B cell (primary cell): Measurements from ENCODE around the gene TXNRD1. TPM values are rescaled to one million over a fixed set of nuclear protein-coding genes. Genes with fewer than 3 reads are reported as not detected.

Experiments used
- ATAC-seq: fragments of 200-7000 bp; cut with Tn5 transposase; one replicate; pipeline ENCODE4 v1.10.0; 2021; ENCODE audit warnings: low read depth, mild to moderate bottlenecking, moderate number of reproducible peaks, moderate library complexity
- CTCF ChIA-PET: fragments of 350-600 bp; sonication (Branson Sonifier 250); formaldehyde crosslinking; loops from one replicate; lab custom pipeline; 2021; ENCODE audit warnings: antibody characterized with exemption, inconsistent platforms; lab: Charles Lee
- POLR2A ChIA-PET: fragments of 350-600 bp; sonication (Branson Sonifier 250); formaldehyde crosslinking; loops from one replicate; lab custom pipeline; 2021; ENCODE audit warnings: antibody characterized with exemption; lab: Charles Lee
- DNase-seq: peaks from one replicate; pipeline ENCODE4 v3.0.0; 2013
- H2AFZ ChIP-seq: 2 replicates; pipeline ENCODE4 v1.6.1; 2012; ENCODE audit warnings: mild to moderate bottlenecking, low read depth, low read length; ENCODE audit not compliant: insufficient read depth, poor library complexity, severe bottlenecking
- H3K27ac ChIP-seq, 2 donors: 1 replicate in 1 of 2; 2 replicates in 1 of 2; pipeline ENCODE4 v1.5.1; 2012 to 2013; ENCODE audit warnings: low read length in 2 of 2, mild to moderate bottlenecking in 2 of 2, moderate library complexity in 1 of 2
- H3K27me3 ChIP-seq, 4 experiments: fragments of 200-600 bp in 1 of 4; sonication (generic) in 1 of 4; replicated peaks in 1 of 4; 1 replicate in 2 of 4; 2 replicates in 2 of 4; pipeline versions ENCODE4 v1.6.1 to v1.7.0; 2013 to 2016; ENCODE audit warnings: low read length in 3 of 4, mild to moderate bottlenecking in 2 of 4, mixed read lengths in 1 of 4, moderate library complexity in 1 of 4; ENCODE audit not compliant: insufficient read depth in 4 of 4, control insufficient read depth in 3 of 4; ENCODE audit errors: control extremely low read depth in 1 of 4
- H3K36me3 ChIP-seq, 2 experiments: replicated peaks in 1 of 2; 1 replicate in 1 of 2; 2 replicates in 1 of 2; pipeline versions ENCODE4 v1.6.1 to v1.7.1; 2013; ENCODE audit warnings: low read length in 1 of 2; ENCODE audit not compliant: insufficient read depth in 2 of 2, control insufficient read depth in 1 of 2; ENCODE audit errors: control extremely low read depth in 1 of 2, extremely low read depth in 1 of 2
- H3K4me1 ChIP-seq, 2 donors: fragments of 200-600 bp in 1 of 2; sonication (generic) in 1 of 2; 1 replicate in 1 of 2; 2 replicates in 1 of 2; pipeline versions ENCODE4 v1.5.1 to v1.6.1; 2013 to 2017; ENCODE audit warnings: low read length in 2 of 2; ENCODE audit not compliant: control insufficient read depth in 2 of 2, insufficient read depth in 2 of 2
- H3K4me2 ChIP-seq: replicated peaks from 2 replicates; pipeline ENCODE3; 2012; ENCODE audit warnings: mild to moderate bottlenecking, low read depth, low read length; ENCODE audit not compliant: poor library complexity, severe bottlenecking
- H3K4me3 ChIP-seq, 5 experiments: fragments of 200-600 bp in 1 of 5; sonication (generic) in 1 of 5; 1 replicate in 3 of 5; 2 replicates in 2 of 5; pipeline versions ENCODE4 v1.5.1 to v1.7.0; 2011 to 2016; ENCODE audit warnings: low read length in 4 of 5, mild to moderate bottlenecking in 4 of 5, low read depth in 2 of 5, control low read depth in 1 of 5, moderate library complexity in 1 of 5; ENCODE audit not compliant: insufficient read depth in 1 of 5; ENCODE audit errors: control extremely low read depth in 1 of 5, extremely low read depth in 1 of 5
- H3K79me2 ChIP-seq: fragments of 200-600 bp; sonication (generic); one replicate; pipeline ENCODE4 v1.6.0; 2016; ENCODE audit warnings: low read length; ENCODE audit not compliant: control insufficient read depth, insufficient read depth
- H3K9ac ChIP-seq: fragments of 200-600 bp; sonication (generic); 2 replicates; pipeline ENCODE4 v1.6.1; 2017; ENCODE audit warnings: mild to moderate bottlenecking, low read length, moderate library complexity
- H3K9me3 ChIP-seq, 3 donors: one replicate each; pipeline versions ENCODE4 v1.6.1 to v1.7.1; 2013; ENCODE audit warnings: low read length in 2 of 3; ENCODE audit not compliant: control insufficient read depth in 2 of 3, insufficient read depth in 1 of 3; ENCODE audit errors: control extremely low read depth in 1 of 3
- H4K20me1 ChIP-seq: 2 replicates; pipeline ENCODE4 v1.6.0; 2012; ENCODE audit warnings: mild to moderate bottlenecking, low read length; ENCODE audit not compliant: insufficient read depth, control insufficient read depth, poor library complexity, severe bottlenecking
- H3K27ac Mint-ChIP-seq: one replicate; pipeline ENCODE4 v1.8.0; 2021; ENCODE audit warnings: mixed read lengths
- H3K27me3 Mint-ChIP-seq: one replicate; pipeline ENCODE4 v1.8.0; 2021; ENCODE audit warnings: mixed read lengths
- H3K4me1 Mint-ChIP-seq: one replicate; pipeline ENCODE4 v1.8.0; 2021; ENCODE audit warnings: mixed read lengths
- H3K4me3 Mint-ChIP-seq: one replicate; pipeline ENCODE4 v1.8.0; 2021; ENCODE audit warnings: mixed read lengths
- H3K9me3 Mint-ChIP-seq: one replicate; pipeline ENCODE4 v1.8.0; 2022; ENCODE audit warnings: mixed read lengths; ENCODE audit not compliant: insufficient read depth
- CTCF ChIP-seq: fragments of 200-600 bp; IDR thresholded peaks from one replicate; pipeline ENCODE4 v1.8.0; 2022; ENCODE audit warnings: antibody characterized with exemption, mild to moderate bottlenecking
- EZH2 ChIP-seq: IDR thresholded peaks from 2 replicates; pipeline ENCODE4 v1.6.1; 2012; ENCODE audit warnings: borderline replicate concordance, low read depth, mild to moderate bottlenecking, moderate library complexity, low read length; ENCODE audit not compliant: insufficient read depth, poor library complexity, severe bottlenecking
- WGBS: methylation state at CpG from one replicate; pipeline ENCODE4 v1.1.5; 2013; ENCODE audit warnings: missing lambda C conversion rate; ENCODE audit not compliant: insufficient coverage; 5-methylcytosine and 5-hydroxymethylcytosine counted together
- intact Hi-C: fragments of 100-400 bp; cut with micrococcal nuclease; formaldehyde crosslinking; loops from one replicate; pipeline ENCODE4 v1.10.0; 2022
- polyA plus RNA-seq: library from polyadenylated mRNA; depleted of rRNA; stranded (reverse); fragments of >200 nt; gene quantifications from 2 replicates; pipeline ENCODE4 v1.2.3, GENCODE V29; 2012
- total RNA-seq, 2 donors: library from RNA; stranded (reverse); fragments of 120-200 nt in 1 of 2; gene quantifications; 1 replicate in 1 of 2; 2 replicates in 1 of 2; pipeline versions ENCODE4 v1.2.3 to v1.2.4, GENCODE V29; 2013 to 2022

TXNRD1 gene
- total and polyA plus RNA-seq, 2 donors (not counting 1 experiment from before 2014, with no cell fraction given), result 10.1 to 44.6 TPM

GRCh38 chr12:104197264-104197663, 18.3 kb upstream of the TXNRD1 start:
- no peak overlapping the region for H3K4me2 ChIP-seq
- no peak overlapping the region for H3K27ac Mint-ChIP-seq
- no peak overlapping the region for H3K4me3 ChIP-seq
- no peak overlapping the region for H2AFZ ChIP-seq
- no peak overlapping the region for H3K9ac ChIP-seq
- no peak for TF ChIP-seq CTCF
- no peak for TF ChIP-seq EZH2
- H3K27me3 Mint-ChIP-seq, result peaks cover 27% of the 10 kb centered on the region
- peaks cover 0 to 4% (median 1%) of the 10 kb centered on the region in 4 experiments for H3K27me3 ChIP-seq
- no peak overlapping the region for H3K27ac ChIP-seq
- intact Hi-C loops, result no loop called here
- DNase-seq (no peak), ATAC-seq (no peak)
- peaks cover 6% of the 10 kb centered on the region for H3K9me3 Mint-ChIP-seq
- H3K4me1 ChIP-seq, result no peaks in the 10 kb centered on the region
- CTCF ChIA-PET, result no interaction called here
- H3K9me3 ChIP-seq, result peaks cover 0 to 8% (median 5%) of the 10 kb centered on the region in 3 donors
- H3K4me3 Mint-ChIP-seq, result no peak overlapping the region
- H4K20me1 ChIP-seq, result no peaks in the 10 kb centered on the region
- POLR2A ChIA-PET, result no interaction called here
- H3K4me1 Mint-ChIP-seq, result peaks cover 1% of the 10 kb centered on the region
- H3K79me2 ChIP-seq, result no peaks in the 10 kb centered on the region
- H3K36me3 ChIP-seq, result no peaks in the 10 kb centered on the region
- no CpG with 5 or more reads among the region's 2 CpGs for WGBS

- no peaks in the 10 kb centered on the region for H4K20me1 ChIP-seq
- H3K79me2 ChIP-seq, result no peaks in the 10 kb centered on the region
- ChIA-PET POLR2A (no interaction called here), CTCF (interaction anchor here (0.7 to 3.1 kb wide), 14 partner anchors 23 to 1185 kb away, joined by 3 to 29 read pairs (median 4); no protein-coding TSS in a partner anchor)
- peaks cover 0 to 8% (median 5%) of the 10 kb centered on the region in 3 donors for H3K9me3 ChIP-seq
- no peaks in the 10 kb centered on the region for H3K4me1 ChIP-seq
- H3K4me3 ChIP-seq, result no peak overlapping the region
- peaks cover 1% of the 10 kb centered on the region for H3K4me1 Mint-ChIP-seq
- H3K27ac ChIP-seq, result no peak overlapping the region
- H3K27ac Mint-ChIP-seq, result no peak overlapping the region
- H3K27me3 ChIP-seq, result peaks cover 0 to 4% (median 1%) of the 10 kb centered on the region in 4 experiments
- H2AFZ ChIP-seq, result no peak overlapping the region
- H3K36me3 ChIP-seq, result no peaks in the 10 kb centered on the region
- H3K4me2 ChIP-seq, result no peak overlapping the region
- peaks cover 6% of the 10 kb centered on the region for H3K9me3 Mint-ChIP-seq
- intact Hi-C loops, result loop anchor here (5.0 kb wide), 1 partner anchor 677 kb away; no protein-coding TSS in a partner anchor
- no peak overlapping the region for H3K4me3 Mint-ChIP-seq
- TF ChIP-seq EZH2, result no peak
- no peak for TF ChIP-seq CTCF
- no peak overlapping the region for H3K9ac ChIP-seq
- WGBS, result no CpG with 5 or more reads among the region's 2 CpGs
- DNase-seq, result no peak
- H3K27me3 Mint-ChIP-seq, result peaks cover 27% of the 10 kb centered on the region
- ATAC-seq, result no peak
Measured at GRCh38 chr12:104199964-104200363, 15.6 kb upstream of the TXNRD1 start.
